Measurements from ENCODE around the gene TRIM8. TPM values are rescaled to one million over a fixed set of nuclear protein-coding genes. Genes with fewer than 3 reads are reported as not detected.

TRIM8 gene
- total RNA-seq, 1 donor from 2014 or later = 31.4 TPM

DNA sequence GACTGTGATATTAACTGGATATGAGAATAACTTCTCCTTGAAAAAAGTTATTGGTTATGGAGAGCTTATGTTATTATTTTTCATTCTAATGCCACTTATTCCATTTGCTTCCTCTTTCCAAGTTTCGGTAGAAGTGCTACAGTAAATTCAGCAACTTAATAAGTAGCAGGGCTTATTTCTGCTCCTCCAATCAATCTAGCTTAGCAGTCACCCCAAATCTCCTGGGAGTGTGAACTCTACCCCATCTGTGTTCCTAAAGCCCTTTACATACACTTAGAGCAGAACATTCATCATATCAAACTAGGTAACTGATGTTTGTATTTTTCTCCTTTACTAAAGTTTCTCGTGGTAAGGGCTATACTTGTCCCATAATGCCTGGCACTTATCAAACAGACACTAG is 61.3 kb downstream of the TRIM8 start:
- Histone ChIP-seq H3K36me3 (no peaks in the 10 kb centered on the region), H3K9ac (no peak overlapping the region), H3K27ac (no peak overlapping the region), H3K4me2 (no peak overlapping the region), H3K9me3 (ENCODE audit: low read depth) (no peaks in the 10 kb centered on the region), H4K20me1 (ENCODE audit: low read depth) (peaks cover 20% of the 10 kb centered on the region), H3K79me2 (ENCODE audit: low read depth) (peaks cover 65% of the 10 kb centered on the region), H3F3A (ENCODE audit: low read depth) (peaks cover 8% of the 10 kb centered on the region), H3K4me1 (peaks cover 2% of the 10 kb centered on the region), H3K27me3 (no peaks in the 10 kb centered on the region), H3K4me3 (no peak overlapping the region), H2AFZ (replicated peaks) (no peak overlapping the region)
- peaks cover 10% of the 10 kb centered on the region for H3K4me1 Mint-ChIP-seq
- H3K36me3 Mint-ChIP-seq = peaks cover 7% of the 10 kb centered on the region
- no peaks in the 10 kb centered on the region for H3K27me3 Mint-ChIP-seq (ENCODE audit: insufficient read depth, low read depth)
- no peak overlapping the region for H3K4me3 Mint-ChIP-seq
- H3K9me3 Mint-ChIP-seq = no peaks in the 10 kb centered on the region
- no peak for DNase-seq (ENCODE audit: low spot score)
- TF ChIP-seq EZH2phosphoT487 (IDR thresholded peaks at IDR 0.05) (no peak), EZH2 (IDR thresholded peaks at IDR 0.05) (no peak)
- TF ChIP-seq, protein P1, sequence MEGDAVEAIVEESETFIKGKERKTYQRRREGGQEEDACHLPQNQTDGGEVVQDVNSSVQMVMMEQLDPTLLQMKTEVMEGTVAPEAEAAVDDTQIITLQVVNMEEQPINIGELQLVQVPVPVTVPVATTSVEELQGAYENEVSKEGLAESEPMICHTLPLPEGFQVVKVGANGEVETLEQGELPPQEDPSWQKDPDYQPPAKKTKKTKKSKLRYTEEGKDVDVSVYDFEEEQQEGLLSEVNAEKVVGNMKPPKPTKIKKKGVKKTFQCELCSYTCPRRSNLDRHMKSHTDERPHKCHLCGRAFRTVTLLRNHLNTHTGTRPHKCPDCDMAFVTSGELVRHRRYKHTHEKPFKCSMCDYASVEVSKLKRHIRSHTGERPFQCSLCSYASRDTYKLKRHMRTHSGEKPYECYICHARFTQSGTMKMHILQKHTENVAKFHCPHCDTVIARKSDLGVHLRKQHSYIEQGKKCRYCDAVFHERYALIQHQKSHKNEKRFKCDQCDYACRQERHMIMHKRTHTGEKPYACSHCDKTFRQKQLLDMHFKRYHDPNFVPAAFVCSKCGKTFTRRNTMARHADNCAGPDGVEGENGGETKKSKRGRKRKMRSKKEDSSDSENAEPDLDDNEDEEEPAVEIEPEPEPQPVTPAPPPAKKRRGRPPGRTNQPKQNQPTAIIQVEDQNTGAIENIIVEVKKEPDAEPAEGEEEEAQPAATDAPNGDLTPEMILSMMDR (IDR thresholded peaks at IDR 0.05) = no peak
- no peak overlapping the region for H3K27ac Mint-ChIP-seq

Other genes starting within 250 kb of the TRIM8 start
- gene NFKB2, start 248.8 kb upstream of the TRIM8 start, total RNA-seq (ENCODE audit: low replicate concordance) = 4.0 and 14.9 TPM in 2 replicates
- 0.09 and 2.8 TPM in 2 replicates for gene PSD, start 225.7 kb upstream of the TRIM8 start, total RNA-seq (ENCODE audit: low replicate concordance)
- 4.4 and 12.2 TPM in 2 replicates for gene FBXL15, start 223.6 kb upstream of the TRIM8 start, total RNA-seq (ENCODE audit: low replicate concordance)
- 64.0 and 97.4 TPM in 2 replicates for gene CUEDC2, start 211.9 kb upstream of the TRIM8 start, total RNA-seq (ENCODE audit: low replicate concordance)
- gene C10orf95, start 192.9 kb upstream of the TRIM8 start, total RNA-seq (ENCODE audit: low replicate concordance) = not detected in 2 replicates
- gene ACTR1A, start 141.8 kb upstream of the TRIM8 start, total RNA-seq (ENCODE audit: low replicate concordance) = 86.9 and 133 TPM in 2 replicates
- gene SUFU, start 140.5 kb upstream of the TRIM8 start, total RNA-seq (ENCODE audit: low replicate concordance) = 11.5 and 14.7 TPM in 2 replicates
- 20.8 and 29.7 TPM in 2 replicates for gene ARL3, start 69.9 kb downstream of the TRIM8 start, total RNA-seq (ENCODE audit: low replicate concordance)
- 6.4 and 15.5 TPM in 2 replicates for gene SFXN2, start 70.2 kb downstream of the TRIM8 start, total RNA-seq (ENCODE audit: low replicate concordance)
- gene WBP1L, start 99.5 kb downstream of the TRIM8 start, total RNA-seq (ENCODE audit: low replicate concordance) = 21.1 and 29.3 TPM in 2 replicates
- gene CYP17A1, start 192.9 kb downstream of the TRIM8 start, total RNA-seq (ENCODE audit: low replicate concordance) = not detected in 2 replicates
- gene BORCS7, start 209.8 kb downstream of the TRIM8 start, total RNA-seq (ENCODE audit: low replicate concordance) = 10.1 and 18.4 TPM in 2 replicates
- gene AS3MT, start 225.0 kb downstream of the TRIM8 start, total RNA-seq (ENCODE audit: low replicate concordance) = 33.3 and 40.3 TPM in 2 replicates

All from neural progenitor cell (in vitro differentiated cells).